ENCODE results near the gene LRRC28.

LRRC28 gene

GRCh38 chr15:99275525-99276128, 24.3 kb downstream of the LRRC28 start:
- no peak overlapping the region for H2AFZ ChIP-seq (ENCODE audit: low read depth, low read length)
- no peak overlapping the region for H3K4me3 ChIP-seq (ENCODE audit: low read length)
- TF ChIP-seq CTCF (IDR thresholded peaks at IDR 0.05; ENCODE audit: low read depth, low read length) = no peak
- H3K4me1 ChIP-seq (ENCODE audit: low read length) = no peaks in the 10 kb centered on the region
- H3K4me2 ChIP-seq (ENCODE audit: low read length) = no peak overlapping the region
- H3K79me2 ChIP-seq (ENCODE audit: low read length) = no peaks in the 10 kb centered on the region
- no peaks in the 10 kb centered on the region for H4K20me1 ChIP-seq (ENCODE audit: insufficient read depth, low read length)
- H3K27ac ChIP-seq (ENCODE audit: low read length) = no peak overlapping the region
- H3K27me3 ChIP-seq (ENCODE audit: low read depth, low read length) = no peaks in the 10 kb centered on the region
- no peaks in the 10 kb centered on the region for H3K9me3 ChIP-seq (ENCODE audit: insufficient read depth, low read length)
- H3K9ac ChIP-seq (ENCODE audit: low read length) = no peak overlapping the region
- no peaks in the 10 kb centered on the region for H3K36me3 ChIP-seq (replicated peaks; ENCODE audit: low read depth, low read length)

- Histone ChIP-seq H3K4me1 (ENCODE audit: low read length) (peaks cover 2% of the 10 kb centered on the region; the same call in 1 of the 2 replicates), H3K9ac (ENCODE audit: low read length) (no peak overlapping the region), H3K4me2 (ENCODE audit: low read length) (no peak overlapping the region), H3K9me3 (ENCODE audit: insufficient read depth, low read length) (no peaks in the 10 kb centered on the region), H3K4me3 (ENCODE audit: low read length) (no peak overlapping the region), H2AFZ (ENCODE audit: low read depth, low read length) (no peak overlapping the region), H4K20me1 (ENCODE audit: insufficient read depth, low read length) (no peaks in the 10 kb centered on the region), H3K79me2 (ENCODE audit: low read length) (no peaks in the 10 kb centered on the region), H3K27ac (ENCODE audit: low read length) (no peak overlapping the region), H3K36me3 (replicated peaks; ENCODE audit: low read depth, low read length) (no peaks in the 10 kb centered on the region), H3K27me3 (ENCODE audit: low read depth, low read length) (no peaks in the 10 kb centered on the region)
- TF ChIP-seq EZH2phosphoT487 (IDR thresholded peaks at IDR 0.05; ENCODE audit: low read depth) = no peak
- no peak for TF ChIP-seq CTCF (IDR thresholded peaks at IDR 0.05; ENCODE audit: low read depth, low read length)
Observed at GRCh38 chr15:99279290-99279689, 28.0 kb downstream of the LRRC28 start.

DNA sequence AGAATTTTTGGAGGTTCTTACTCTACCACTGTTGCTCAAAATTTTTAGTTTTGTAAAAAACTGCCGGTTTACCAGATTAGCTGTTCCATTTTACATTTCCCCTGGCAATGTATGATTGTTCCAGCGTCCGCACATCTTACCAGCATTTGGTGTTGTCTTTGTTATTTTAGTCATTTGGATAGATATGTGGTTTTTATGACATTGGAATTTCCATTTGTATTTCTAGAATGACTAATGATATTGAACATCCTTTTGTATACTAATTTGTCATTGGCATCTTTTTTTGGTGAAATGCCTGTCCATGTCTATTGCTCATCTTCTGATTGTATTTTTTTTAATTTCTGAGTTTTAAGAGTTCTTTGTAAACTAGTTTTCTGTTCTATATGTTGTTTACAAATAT, 28.5 kb downstream of the LRRC28 start:
- H4K20me1 ChIP-seq (ENCODE audit: insufficient read depth, low read length) = no peaks in the 10 kb centered on the region
- no peak overlapping the region for H3K9ac ChIP-seq (ENCODE audit: low read length)
- no peak overlapping the region for H2AFZ ChIP-seq (ENCODE audit: low read depth, low read length)
- H3K4me1 ChIP-seq (ENCODE audit: low read length) = peaks cover 2% of the 10 kb centered on the region; the same call in 1 of the 2 replicates
- H3K36me3 ChIP-seq (replicated peaks; ENCODE audit: low read depth, low read length) = no peaks in the 10 kb centered on the region
- H3K79me2 ChIP-seq (ENCODE audit: low read length) = no peaks in the 10 kb centered on the region
- H3K27ac ChIP-seq (ENCODE audit: low read length) = no peak overlapping the region
- no peak overlapping the region for H3K4me3 ChIP-seq (ENCODE audit: low read length)
- H3K9me3 ChIP-seq (ENCODE audit: insufficient read depth, low read length) = no peaks in the 10 kb centered on the region
- TF ChIP-seq EZH2phosphoT487 (IDR thresholded peaks at IDR 0.05; ENCODE audit: low read depth) (no peak), CTCF (IDR thresholded peaks at IDR 0.05; ENCODE audit: low read depth, low read length) (no peak)
- no peaks in the 10 kb centered on the region for H3K27me3 ChIP-seq (ENCODE audit: low read depth, low read length)
- no peak overlapping the region for H3K4me2 ChIP-seq (ENCODE audit: low read length)

GRCh38 chr15:99282121-99282520, 30.8 kb downstream of the LRRC28 start:
- no peak overlapping the region for H3K27ac ChIP-seq (ENCODE audit: low read length)
- no peaks in the 10 kb centered on the region for H3K36me3 ChIP-seq (replicated peaks; ENCODE audit: low read depth, low read length)
- no peaks in the 10 kb centered on the region for H3K27me3 ChIP-seq (ENCODE audit: low read depth, low read length)
- H3K4me1 ChIP-seq (ENCODE audit: low read length) = peaks cover 2% of the 10 kb centered on the region; the same call in 1 of the 2 replicates
- H3K79me2 ChIP-seq (ENCODE audit: low read length) = no peaks in the 10 kb centered on the region
- H4K20me1 ChIP-seq (ENCODE audit: insufficient read depth, low read length) = no peaks in the 10 kb centered on the region
- no peaks in the 10 kb centered on the region for H3K9me3 ChIP-seq (ENCODE audit: insufficient read depth, low read length)
- TF ChIP-seq CTCF (IDR thresholded peaks at IDR 0.05; ENCODE audit: low read depth, low read length) (no peak), EZH2phosphoT487 (IDR thresholded peaks at IDR 0.05; ENCODE audit: low read depth) (no peak)
- H3K9ac ChIP-seq (ENCODE audit: low read length) = no peak overlapping the region
- H3K4me2 ChIP-seq (ENCODE audit: low read length) = no peak overlapping the region
- H3K4me3 ChIP-seq (ENCODE audit: low read length) = no peak overlapping the region
- H2AFZ ChIP-seq (ENCODE audit: low read depth, low read length) = no peak overlapping the region

Measured in OCI-LY3 (cell line).